H9 (cell line): ENCODE data around the gene DDX27. TPM values are rescaled to one million over a fixed set of nuclear protein-coding genes. Genes with fewer than 3 reads are reported as not detected.
A peak's percentile ranks its signal among the peaks of the same experiment; 100 is the strongest.

Experiments used
- DNase-seq: peaks from one replicate; pipeline ENCODE4 v3.0.0-alpha.2; 2017
- H2AFZ ChIP-seq: one replicate; pipeline ENCODE4 v1.6.1; 2013; ENCODE audit warnings: mild to moderate bottlenecking, low read length, control low read depth, moderate library complexity
- H2AK5ac ChIP-seq: 2 replicates; pipeline ENCODE4 v1.6.1; 2013; ENCODE audit warnings: low read length, control low read depth, mixed read lengths; ENCODE audit not compliant: insufficient read length
- H2BK120ac ChIP-seq: one replicate; pipeline ENCODE4 v1.6.1; 2013; ENCODE audit warnings: low read depth, mild to moderate bottlenecking, low read length, control low read depth, inconsistent platforms; ENCODE audit not compliant: poor library complexity, severe bottlenecking
- H2BK12ac ChIP-seq: 2 replicates; pipeline ENCODE4 v1.6.1; 2013; ENCODE audit warnings: low read length, control low read depth, mixed read lengths, low read depth; ENCODE audit not compliant: insufficient read length
- H2BK15ac ChIP-seq: 2 replicates; pipeline ENCODE4 v1.6.1; 2013; ENCODE audit warnings: low read depth, low read length, control low read depth
- H2BK20ac ChIP-seq: one replicate; pipeline ENCODE4 v1.6.1; 2013; ENCODE audit warnings: low read depth, mild to moderate bottlenecking, low read length, control low read depth, inconsistent platforms; ENCODE audit not compliant: poor library complexity, severe bottlenecking
- H2BK5ac ChIP-seq: 2 replicates; pipeline ENCODE4 v1.6.1; 2013; ENCODE audit warnings: low read length, control low read depth, mixed read lengths; ENCODE audit not compliant: insufficient read length
- H3K14ac ChIP-seq: 2 replicates; pipeline ENCODE4 v1.6.1; 2013; ENCODE audit warnings: low read length, control low read depth; ENCODE audit not compliant: insufficient read depth
- H3K18ac ChIP-seq: 2 replicates; pipeline ENCODE4 v1.6.1; 2013; ENCODE audit warnings: low read depth, mild to moderate bottlenecking, mixed read lengths, low read length, control low read depth; ENCODE audit not compliant: insufficient read length
- H3K23ac ChIP-seq: 2 replicates; pipeline ENCODE4 v1.6.1; 2013; ENCODE audit warnings: low read length, control low read depth, mixed read lengths, low read depth; ENCODE audit not compliant: insufficient read length
- H3K23me2 ChIP-seq: 2 replicates; pipeline ENCODE4 v1.6.1; 2013; ENCODE audit warnings: low read depth, mild to moderate bottlenecking, mixed read lengths, low read length, control low read depth; ENCODE audit not compliant: insufficient read length, poor library complexity, severe bottlenecking
- H3K27ac ChIP-seq: 2 replicates; pipeline ENCODE4 v1.5.1; 2013; ENCODE audit warnings: low read length, control low read depth, mixed read lengths, low read depth; ENCODE audit not compliant: insufficient read length
- H3K27me3 ChIP-seq: 2 replicates; pipeline ENCODE4 v1.6.1; 2013; ENCODE audit warnings: low read length, control low read depth, inconsistent platforms; ENCODE audit not compliant: insufficient read depth
- H3K4ac ChIP-seq: 2 replicates; pipeline ENCODE4 v1.6.1; 2013; ENCODE audit warnings: low read depth, mild to moderate bottlenecking, control low read depth, inconsistent platforms, low read length, moderate library complexity
- H3K4me1 ChIP-seq: 2 replicates; pipeline ENCODE4 v1.6.1; 2013; ENCODE audit warnings: low read length, control low read depth, inconsistent platforms; ENCODE audit not compliant: insufficient read depth
- H3K4me2 ChIP-seq: 2 replicates; pipeline ENCODE4 v1.6.1; 2013; ENCODE audit warnings: low read length, control low read depth, mixed read lengths; ENCODE audit not compliant: insufficient read length, insufficient read depth
- H3K56ac ChIP-seq: 2 replicates; pipeline ENCODE4 v1.6.1; 2013; ENCODE audit warnings: low read depth, mild to moderate bottlenecking, mixed read lengths, low read length, control low read depth; ENCODE audit not compliant: insufficient read length
- H3K79me1 ChIP-seq: 2 replicates; pipeline ENCODE4 v1.6.1; 2013; ENCODE audit warnings: low read depth, mild to moderate bottlenecking, moderate library complexity, low read length, control low read depth, inconsistent platforms; ENCODE audit not compliant: insufficient read depth, poor library complexity, severe bottlenecking
- H3K79me2 ChIP-seq: 2 replicates; pipeline ENCODE4 v1.6.1; 2013; ENCODE audit warnings: low read length, control low read depth, inconsistent platforms; ENCODE audit not compliant: insufficient read depth
- H3K9ac ChIP-seq: 2 replicates; pipeline ENCODE4 v1.6.1; 2013; ENCODE audit warnings: low read length, control low read depth, mixed read lengths; ENCODE audit not compliant: insufficient read length; ENCODE audit errors: extremely low read depth
- H3K9me3 ChIP-seq: one replicate; pipeline ENCODE4 v1.6.1; 2013; ENCODE audit warnings: low read depth, low read length, inconsistent platforms; ENCODE audit not compliant: control insufficient read depth
- H3T11ph ChIP-seq: one replicate; pipeline ENCODE4 v1.6.1; 2013; ENCODE audit warnings: mild to moderate bottlenecking, low read length, control low read depth, inconsistent platforms
- H4K20me1 ChIP-seq: one replicate; pipeline ENCODE4 v1.6.1; 2013; ENCODE audit not compliant: control insufficient read depth, insufficient read length, insufficient read depth
- H4K5ac ChIP-seq: 2 replicates; pipeline ENCODE4 v1.6.1; 2013; ENCODE audit warnings: low read depth, mild to moderate bottlenecking, mixed read lengths, low read length, control low read depth; ENCODE audit not compliant: insufficient read length
- H4K8ac ChIP-seq: replicated peaks from 2 replicates; pipeline ENCODE4 v1.6.1; 2013; ENCODE audit warnings: low read length, control low read depth, mixed read lengths, low read depth; ENCODE audit not compliant: insufficient read length
- H4K91ac ChIP-seq: 2 replicates; pipeline ENCODE4 v1.6.1; 2013; ENCODE audit warnings: low read depth, mild to moderate bottlenecking, moderate library complexity, mixed read lengths, low read length, control low read depth; ENCODE audit not compliant: insufficient read length
- H3K27ac Mint-ChIP-seq, 3 experiments: 2 replicates in 2 of 3; 3 replicates in 1 of 3; pipeline ENCODE4 v1.8.0; 2020 to 2021; ENCODE audit warnings: mixed read lengths in 3 of 3, mild to moderate bottlenecking in 1 of 3, moderate library complexity in 1 of 3
- H3K27me3 Mint-ChIP-seq: 2 replicates; pipeline ENCODE4 v1.8.0; 2021; ENCODE audit warnings: low read depth, mild to moderate bottlenecking, moderate library complexity, mixed read lengths
- H3K36me3 Mint-ChIP-seq, 3 experiments: 2 replicates in 2 of 3; 3 replicates in 1 of 3; pipeline ENCODE4 v1.8.0; 2020 to 2021; ENCODE audit warnings: low read depth in 3 of 3, mixed read lengths in 3 of 3; ENCODE audit not compliant: insufficient read depth in 1 of 3
- H3K4me1 Mint-ChIP-seq, 2 experiments: 2 replicates each; pipeline ENCODE4 v1.8.0; 2020; ENCODE audit warnings: mixed read lengths in 2 of 2
- H3K4me3 Mint-ChIP-seq, 2 experiments: 2 replicates in 1 of 2; 3 replicates in 1 of 2; pipeline ENCODE4 v1.8.0; 2020 to 2021; ENCODE audit warnings: mild to moderate bottlenecking in 2 of 2, mixed read lengths in 2 of 2, moderate library complexity in 1 of 2
- H3K9me3 Mint-ChIP-seq, 2 experiments: 2 replicates in 1 of 2; 3 replicates in 1 of 2; pipeline ENCODE4 v1.8.0; 2020; ENCODE audit warnings: mild to moderate bottlenecking in 2 of 2, mixed read lengths in 2 of 2, moderate library complexity in 1 of 2
- CTCF ChIP-seq: fragments of 200-600 bp; sonication (generic); conservative IDR thresholded peaks from 3 replicates; pipeline ENCODE4 v1.8.0; 2021; ENCODE audit warnings: antibody characterized with exemption, mild to moderate bottlenecking
- WGBS: extraction: QIAGEN DNeasy Blood & Tissue Kit; methylation state at CpG from one replicate; pipeline ENCODE4 v1.1.7; 2013; ENCODE audit warnings: missing lambda C conversion rate, low lambda C conversion rate, mixed read lengths; ENCODE audit not compliant: insufficient read length; ENCODE audit errors: extremely low coverage; 5-methylcytosine and 5-hydroxymethylcytosine counted together
- long read RNA-seq: library from polyadenylated mRNA; unstranded; transcript quantifications from one replicate; pipeline ENCODE4 v2.0.0, GENCODE V29; 2020
- total RNA-seq: library from RNA; stranded (reverse); gene quantifications from 2 replicates; pipeline ENCODE4 v1.2.1, GENCODE V29; 2021

DDX27 gene
- total RNA-seq: 46.9 and 50.3 TPM in 2 replicates
- long read RNA-seq, transcript DDX27-207 (21 exons, 2,693 nt): major isoform, 335 of 719 reads
- long read RNA-seq, partial matches to known transcripts: 292 of 719 reads
- long read RNA-seq, other reads (novel, unspliced or antisense): 92 of 719 reads

GRCh38 chr20:49219091-49219923 is at the start of gene DDX27:
Gene DDX27 (plus strand): TSS chr20:49219416. CDS start chr20:49219449, 33 bp downstream.
- Histone ChIP-seq H2BK120ac (peak within 1 kb of the TSS; percentile 56), H2BK12ac (no peak within 1 kb of the TSS), H3K9me3 (no peaks in the 10 kb centered on the region), H2BK5ac (no peak within 1 kb of the TSS), H3K14ac (peak within 1 kb of the TSS; percentile 77; the same call in 1 of the 2 replicates), H3K9ac (peak within 1 kb of the TSS; percentile 84), H3K4ac (no peak within 1 kb of the TSS), H3K27me3 (no peaks in the 10 kb centered on the region), H4K5ac (no peak within 1 kb of the TSS), H2AFZ (no peak within 1 kb of the TSS), H3K79me2 (peaks cover 7% of the 10 kb centered on the region; the same call in 1 of the 2 replicates), H4K91ac (no peak within 1 kb of the TSS), H3T11ph (no peak within 1 kb of the TSS), H2BK15ac (no peak within 1 kb of the TSS), H3K27ac (no peak within 1 kb of the TSS), H4K8ac (no peak within 1 kb of the TSS), H3K23ac (no peak within 1 kb of the TSS), H3K23me2 (peaks cover 8% of the 10 kb centered on the region), H4K20me1 (no peaks in the 10 kb centered on the region), H2AK5ac (no peak within 1 kb of the TSS), H2BK20ac (no peak within 1 kb of the TSS), H3K4me2 (peak within 1 kb of the TSS; percentile 94), H3K4me1 (no peaks in the 10 kb centered on the region), H3K18ac (peak within 1 kb of the TSS; percentile 79), H3K79me1 (no peaks in the 10 kb centered on the region), H3K56ac (no peak within 1 kb of the TSS)
- peak; percentile 98 for DNase-seq
- peaks cover 14 to 17% of the 10 kb centered on the region in 2 experiments for H3K4me1 Mint-ChIP-seq
- peak within 1 kb of the TSS; percentile 94 to 97 for H3K4me3 Mint-ChIP-seq
- H3K9me3 Mint-ChIP-seq: no peaks in the 10 kb centered on the region; a peak in 1 of 5 replicates
- H3K36me3 Mint-ChIP-seq: peaks cover 22 to 33% (median 33%) of the 10 kb centered on the region in 3 experiments; a peak in 6 of 7 replicates
- WGBS: no CpG with 5 or more reads among the region's 46 CpGs
- no peak for TF ChIP-seq CTCF
- H3K27me3 Mint-ChIP-seq: no peaks in the 10 kb centered on the region; the same call in none of the 2 replicates
- H3K27ac Mint-ChIP-seq: peak within 1 kb of the TSS; percentile 95 to 99 (median 99)
